HepG2 (cell line): ENCODE results near the gene PSMB9. TPM values are rescaled to one million over a fixed set of nuclear protein-coding genes. Genes with fewer than 3 reads are reported as not detected.

Source experiments
- ATRX ChIP-seq: sonication (generic); formaldehyde crosslinking; IDR thresholded peaks from 2 replicates; pipeline ENCODE4 v1.4.0; 2020; ENCODE audit warnings: missing genetic modification reagents, borderline replicate concordance
- CBX1 ChIP-seq: IDR thresholded peaks from one replicate; pipeline ENCODE4 v1.6.1; 2016; ENCODE audit warnings: antibody characterized with exemption, low read depth
- DR1 ChIP-seq: sonication (generic); formaldehyde crosslinking; IDR thresholded peaks from 2 replicates; pipeline ENCODE4 v1.8.0; 2021; ENCODE audit warnings: mild to moderate bottlenecking, missing genetic modification reagents, inconsistent platforms
- EED ChIP-seq: sonication (generic); formaldehyde crosslinking; IDR thresholded peaks from 2 replicates; pipeline ENCODE4 v1.5.0; 2020; ENCODE audit warnings: mild to moderate bottlenecking, missing genetic modification reagents
- FOXO4 ChIP-seq: sonication (generic); formaldehyde crosslinking; conservative IDR thresholded peaks from 2 replicates; pipeline ENCODE4 v1.8.1; 2023; ENCODE audit warnings: missing genetic modification reagents
- ISL2 ChIP-seq: sonication (generic); formaldehyde crosslinking; IDR thresholded peaks from 2 replicates; pipeline ENCODE4 v1.5.0; 2020; ENCODE audit warnings: missing genetic modification reagents
- JUN ChIP-seq: sonication (generic); formaldehyde crosslinking; IDR thresholded peaks from 2 replicates; pipeline ENCODE4 v1.4.0; 2020; ENCODE audit warnings: mild to moderate bottlenecking, missing genetic modification reagents
- KLF13 ChIP-seq: sonication (generic); formaldehyde crosslinking; IDR thresholded peaks from 2 replicates; pipeline ENCODE4 v1.4.0; 2020; ENCODE audit warnings: mild to moderate bottlenecking, missing genetic modification reagents
- NR2F1 ChIP-seq, 2 experiments: fragments of 450-650 bp in 1 of 2; formaldehyde crosslinking in 1 of 2; IDR thresholded peaks; 2 replicates each; pipeline versions ENCODE4 v1.5.0 to v1.6.1; 2016 to 2020; ENCODE audit warnings: mild to moderate bottlenecking in 1 of 2, missing compliant biosample characterization in 1 of 2, missing genetic modification reagents in 1 of 2, moderate library complexity in 1 of 2
- PBX2 ChIP-seq: IDR thresholded peaks from 2 replicates; pipeline ENCODE4 v1.6.1; 2016; ENCODE audit warnings: control low read depth
- POLR2G ChIP-seq: fragments of 200-400 bp; formaldehyde crosslinking; IDR thresholded peaks from 2 replicates; pipeline ENCODE4 v1.6.1; 2018; ENCODE audit warnings: mild to moderate bottlenecking, low read depth, low read length, moderate library complexity
- PRDM4 ChIP-seq: sonication (generic); formaldehyde crosslinking; IDR thresholded peaks from 2 replicates; pipeline ENCODE4 v1.9.0; 2021; ENCODE audit warnings: missing genetic modification reagents, borderline replicate concordance
- RXRA ChIP-seq: sonication (generic); formaldehyde crosslinking; IDR thresholded peaks from 2 replicates; pipeline ENCODE4 v1.5.1; 2020; ENCODE audit warnings: missing genetic modification reagents
- SALL2 ChIP-seq: sonication (generic); formaldehyde crosslinking; IDR thresholded peaks from 2 replicates; pipeline ENCODE4 v1.8.1; 2023; ENCODE audit warnings: mild to moderate bottlenecking, missing genetic modification reagents, inconsistent platforms
- SP4 ChIP-seq: sonication (generic); formaldehyde crosslinking; IDR thresholded peaks from 2 replicates; pipeline ENCODE4 v1.8.1; 2023; ENCODE audit warnings: mild to moderate bottlenecking, missing genetic modification reagents
- SRY ChIP-seq: sonication (generic); formaldehyde crosslinking; IDR thresholded peaks from 2 replicates; pipeline ENCODE4 v1.8.0; 2022; ENCODE audit warnings: mild to moderate bottlenecking, missing genetic modification reagents
- ZFP82 ChIP-seq: sonication (generic); formaldehyde crosslinking; IDR thresholded peaks from 2 replicates; pipeline ENCODE4 v1.5.1; 2020; ENCODE audit warnings: mild to moderate bottlenecking, missing genetic modification reagents, borderline replicate concordance
- ZNF101 ChIP-seq: sonication (generic); formaldehyde crosslinking; IDR thresholded peaks from 2 replicates; pipeline ENCODE4 v1.4.0; 2020; ENCODE audit warnings: mild to moderate bottlenecking, low read depth, missing genetic modification reagents, borderline replicate concordance
- ZNF333 ChIP-seq: sonication (generic); formaldehyde crosslinking; IDR thresholded peaks from 2 replicates; pipeline ENCODE4 v1.4.0; 2020; ENCODE audit warnings: mild to moderate bottlenecking, missing genetic modification reagents, borderline replicate concordance
- ZNF33B ChIP-seq: sonication (generic); formaldehyde crosslinking; IDR thresholded peaks from 2 replicates; pipeline ENCODE4 v1.5.1; 2020; ENCODE audit warnings: mild to moderate bottlenecking, missing genetic modification reagents
- ZNF441 ChIP-seq: sonication (generic); formaldehyde crosslinking; IDR thresholded peaks from 2 replicates; pipeline ENCODE4 v1.7.0; 2021; ENCODE audit warnings: missing genetic modification reagents, borderline replicate concordance
- ZNF770 ChIP-seq: sonication (generic); formaldehyde crosslinking; IDR thresholded peaks from 2 replicates; pipeline ENCODE4 v1.5.0; 2020; ENCODE audit warnings: mild to moderate bottlenecking, missing genetic modification reagents
- ZNF83 ChIP-seq: sonication (generic); formaldehyde crosslinking; IDR thresholded peaks from 2 replicates; pipeline ENCODE4 v1.4.0; 2020; ENCODE audit warnings: missing genetic modification reagents, mild to moderate bottlenecking, borderline replicate concordance
- ZNF891 ChIP-seq: sonication (generic); formaldehyde crosslinking; IDR thresholded peaks from 2 replicates; pipeline ENCODE4 v1.5.0; 2020; ENCODE audit warnings: mild to moderate bottlenecking, missing genetic modification reagents
- polyA plus RNA-seq, 8 experiments: library from polyadenylated mRNA; depleted of rRNA in 3 of 8; stranded (reverse) in 7 of 8; unstranded in 1 of 8; fragments of >200 nt; fragmentation: Illumina TruSeq in 4 of 8; extraction: Trizol in 4 of 8; gene quantifications; 2 replicates each; pipeline versions ENCODE4 v1.2.1 to v1.2.3, GENCODE V29; 2011 to 2016; ENCODE audit warnings: low read depth in 4 of 8, missing spikeins in 1 of 8, mixed read lengths in 1 of 8; ENCODE audit not compliant: insufficient read depth in 1 of 8
- total RNA-seq, 5 experiments: library from RNA; depleted of rRNA; stranded (reverse); fragments of >200 nt; fragmentation: Illumina TruSeq; extraction: Trizol; gene quantifications; 2 replicates each; pipeline ENCODE4 v1.2.3, GENCODE V29; 2016; ENCODE audit warnings: low read depth in 1 of 5

Gene PSMB9
- total and polyA plus RNA-seq, 2 of the 13 experiments (the other 11 are each of a cell fraction or from before 2014, with no cell fraction given), result 15.6 to 16.0 TPM

- TF ChIP-seq POLR2G (no peak; the same call in 1 of the 2 replicates), ISL2 (CRISPR knock-in tag) (no peak), ATRX (CRISPR knock-in tag) (no peak), PBX2 (CRISPR knock-in tag) (no peak), SALL2 (CRISPR knock-in tag) (no peak), ZNF33B (CRISPR knock-in tag) (no peak), RXRA (CRISPR knock-in tag) (no peak), JUN (CRISPR knock-in tag) (no peak), ZNF770 (CRISPR knock-in tag) (0 out of 2 replicates have a peak, but pooled peaks have one; percentile 18), ZFP82 (CRISPR knock-in tag) (no peak), SRY (peak; percentile 51; the same call in 1 of the 2 replicates), ZNF441 (CRISPR knock-in tag) (no peak; the same call in 1 of the 2 replicates), CBX1 (no peak), KLF13 (0 out of 2 replicates have a peak, but pooled peaks have one; percentile 11), ZNF83 (CRISPR knock-in tag) (no peak), ZNF333 (CRISPR knock-in tag) (no peak), PRDM4 (CRISPR knock-in tag) (no peak), ZNF891 (CRISPR knock-in tag) (no peak), FOXO4 (CRISPR knock-in tag) (no peak), EED (no peak; the same call in 1 of the 2 replicates), NR2F1 (CRISPR knock-in tag; IDR thresholded peaks at IDR 0.05) (no peak), DR1 (CRISPR knock-in tag) (peak; percentile 2; the same call in 1 of the 2 replicates), SP4 (CRISPR knock-in tag) (no peak), ZNF101 (no peak)
Measured at GRCh38 chr6:32852844-32853540, 1.0 kb upstream of the PSMB9 start (continued).
